HepG2 (cell line): ENCODE results near the gene RPL31. TPM values are rescaled to one million over a fixed set of nuclear protein-coding genes. Genes with fewer than 3 reads are reported as not detected.

Source experiments
- ATAC-seq: fragments of 200-7000 bp; cut with Tn5 transposase; 3 replicates; pipeline ENCODE4 v1.9.1; 2020; ENCODE audit warnings: mild to moderate bottlenecking, moderate library complexity
- BruUV-seq: library from RNA; stranded (reverse); fragments of 400-500 nt; replicated peaks from 2 replicates; lab custom pipeline; 2021; lab: Mats Ljungman, UMichigan
- CTCF ChIA-PET: fragments of 300-600 bp; formaldehyde crosslinking; extraction: SDS; loops from one replicate; lab custom pipeline; 2021; ENCODE audit warnings: low total read pairs, inconsistent platforms, low intra/inter-chr PET ratio; lab: Yijun Ruan, JAX
- POLR2A ChIA-PET: fragments of 350-600 bp; sonication (Branson Sonifier 250); formaldehyde crosslinking; loops from one replicate; lab custom pipeline; 2020; ENCODE audit warnings: antibody characterized with exemption, inconsistent platforms; lab: Yijun Ruan, JAX
- DNase-seq: peaks from one replicate; pipeline ENCODE4 v3.0.0-alpha.2; 2015; ENCODE audit warnings: low spot score
- FAIRE-seq: peaks from 3 replicates; lab custom pipeline; 2011; peaks lifted over from hg19 to GRCh38; lab: Jason Lieb, UNC
- H2AFZ ChIP-seq: one replicate; pipeline ENCODE4 v1.6.1; 2011; ENCODE audit warnings: low read length, inconsistent platforms
- H3K27ac ChIP-seq: fragments of 300-600 bp; 3 replicates; pipeline ENCODE4 v1.8.0; 2011; ENCODE audit warnings: mixed run types, mild to moderate bottlenecking, mixed read lengths, low read length, inconsistent platforms; ENCODE audit not compliant: insufficient read depth; ENCODE audit errors: extremely low read length
- H3K27me3 ChIP-seq, 2 experiments: fragments of 200-600 bp in 1 of 2; 2 replicates in 1 of 2; 3 replicates in 1 of 2; pipeline versions ENCODE4 v1.6.0 to v1.8.0; 2011; ENCODE audit warnings: low read length in 2 of 2, mild to moderate bottlenecking in 2 of 2, moderate library complexity in 2 of 2, inconsistent platforms in 1 of 2; ENCODE audit not compliant: insufficient read depth in 2 of 2, control insufficient read depth in 1 of 2
- H3K36me3 ChIP-seq, 2 experiments: fragments of 200-600 bp in 1 of 2; replicated peaks in 1 of 2; 2 replicates in 1 of 2; 3 replicates in 1 of 2; pipeline versions ENCODE4 v1.5.1 to v1.8.0; 2011; ENCODE audit warnings: low read length in 2 of 2, inconsistent platforms in 1 of 2; ENCODE audit not compliant: insufficient read depth in 2 of 2, control insufficient read depth in 1 of 2
- H3K4me1 ChIP-seq: 2 replicates; pipeline ENCODE4 v1.5.1; 2012; ENCODE audit warnings: low read length, inconsistent platforms; ENCODE audit not compliant: insufficient read depth
- H3K4me2 ChIP-seq: 2 replicates; pipeline ENCODE4 v1.6.0; 2011; ENCODE audit warnings: low read depth, low read length, inconsistent platforms
- H3K4me3 ChIP-seq, 3 experiments: fragments of 200-600 bp in 1 of 3; sonication (generic), shearing (Covaris generic) in 1 of 3; replicated peaks in 1 of 3; 2 replicates each; pipeline ENCODE4 v1.5.1; 2011 to 2016; ENCODE audit warnings: low read length in 3 of 3, inconsistent platforms in 2 of 3, low read depth in 2 of 3, mild to moderate bottlenecking in 2 of 3, control low read depth in 1 of 3, mixed read lengths in 1 of 3; ENCODE audit not compliant: insufficient read depth in 1 of 3
- H3K79me2 ChIP-seq: one replicate; pipeline ENCODE4 v1.6.1; 2011; ENCODE audit warnings: low read length, inconsistent platforms; ENCODE audit not compliant: insufficient read depth
- H3K9ac ChIP-seq: 2 replicates; pipeline ENCODE4 v1.6.0; 2011; ENCODE audit warnings: mild to moderate bottlenecking, low read depth, low read length, inconsistent platforms; ENCODE audit not compliant: insufficient read depth
- H3K9me3 ChIP-seq: 2 replicates; pipeline ENCODE4 v1.5.1; 2012; ENCODE audit warnings: mild to moderate bottlenecking, low read length
- H4K20me1 ChIP-seq: 2 replicates; pipeline ENCODE4 v1.6.0; 2011; ENCODE audit warnings: inconsistent platforms, mild to moderate bottlenecking, low read length, moderate library complexity; ENCODE audit not compliant: insufficient read depth
- GFI1 ChIP-seq: sonication (generic); formaldehyde crosslinking; IDR thresholded peaks from 2 replicates; pipeline ENCODE4 v1.5.0; 2020; ENCODE audit warnings: missing genetic modification reagents, mild to moderate bottlenecking, borderline replicate concordance
- IKZF1 ChIP-seq: fragments of 450-650 bp; IDR thresholded peaks from 2 replicates; pipeline ENCODE4 v1.7.1; 2016
- RBM22 ChIP-seq: fragments of 200-400 bp; formaldehyde crosslinking; optimal IDR thresholded peaks from 2 replicates; pipeline ENCODE3; 2017; ENCODE audit warnings: mild to moderate bottlenecking, low read length, moderate library complexity
- SUZ12 ChIP-seq: fragments of 150-350 bp; IDR thresholded peaks from 2 replicates; pipeline ENCODE4 v1.6.1; 2014; ENCODE audit warnings: low read depth, low read length
- TBX2 ChIP-seq: sonication (generic); formaldehyde crosslinking; IDR thresholded peaks from 2 replicates; pipeline ENCODE4 v1.5.0; 2020; ENCODE audit warnings: missing genetic modification reagents, mild to moderate bottlenecking, borderline replicate concordance
- ZFP36L2 ChIP-seq: sonication (generic); formaldehyde crosslinking; IDR thresholded peaks from 2 replicates; pipeline ENCODE4 v1.4.0; 2020; ENCODE audit warnings: missing genetic modification reagents
- ZNF292 ChIP-seq: sonication (generic); formaldehyde crosslinking; IDR thresholded peaks from 2 replicates; pipeline ENCODE4 v1.8.1; 2022; ENCODE audit warnings: mild to moderate bottlenecking, low read depth, missing genetic modification reagents, borderline replicate concordance
- ZNF407 ChIP-seq: sonication (generic); formaldehyde crosslinking; IDR thresholded peaks from one replicate; pipeline ENCODE4 v1.5.1; 2020; ENCODE audit warnings: mild to moderate bottlenecking, missing genetic modification reagents; ENCODE audit errors: not compliant biosample characterization
- ZNF468 ChIP-seq: sonication (generic); formaldehyde crosslinking; IDR thresholded peaks from 2 replicates; pipeline ENCODE4 v1.8.0; 2022; ENCODE audit warnings: mild to moderate bottlenecking, moderate library complexity, missing genetic modification reagents
- ZNF75D ChIP-seq: sonication (generic); formaldehyde crosslinking; IDR thresholded peaks from 2 replicates; pipeline ENCODE4 v1.8.1; 2023; ENCODE audit warnings: missing genetic modification reagents, mild to moderate bottlenecking, borderline replicate concordance
- ZZZ3 ChIP-seq: sonication (generic); formaldehyde crosslinking; IDR thresholded peaks from 2 replicates; pipeline ENCODE4 v1.4.0; 2020; ENCODE audit warnings: missing genetic modification reagents, mild to moderate bottlenecking, borderline replicate concordance
- WGBS: methylation state at CpG from one replicate; pipeline ENCODE4 v1.1.6; 2017; ENCODE audit warnings: low lambda C conversion rate; 5-methylcytosine and 5-hydroxymethylcytosine counted together
- in situ Hi-C: cut with HindIII; loops from 2 replicates; pipeline ENCODE4 v1.10.0; 2017; ENCODE audit warnings: low pct_unique_long_range_greater_than_20kb; ENCODE audit not compliant: extremely low pct_ligation_motif_present
- intact Hi-C: fragments of 100-400 bp; cut with micrococcal nuclease; formaldehyde crosslinking; loops from one replicate; pipeline ENCODE4 v1.10.0; 2022; ENCODE audit not compliant: unreplicated experiment
- polyA plus RNA-seq, 8 experiments: library from polyadenylated mRNA; depleted of rRNA in 3 of 8; stranded (reverse) in 7 of 8; unstranded in 1 of 8; fragments of >200 nt; fragmentation: Illumina TruSeq in 4 of 8; extraction: Trizol in 4 of 8; gene quantifications; 2 replicates each; pipeline versions ENCODE4 v1.2.1 to v1.2.3, GENCODE V29; 2011 to 2016; ENCODE audit warnings: low read depth in 4 of 8, missing spikeins in 1 of 8, mixed read lengths in 1 of 8; ENCODE audit not compliant: insufficient read depth in 1 of 8
- total RNA-seq, 5 experiments: library from RNA; depleted of rRNA; stranded (reverse); fragments of >200 nt; fragmentation: Illumina TruSeq; extraction: Trizol; gene quantifications; 2 replicates each; pipeline ENCODE4 v1.2.3, GENCODE V29; 2016; ENCODE audit warnings: low read depth in 1 of 5

The RPL31 gene
- total and polyA plus RNA-seq, 2 of the 13 experiments (the other 11 are each of a cell fraction or from before 2014, with no cell fraction given), result 3,331 to 3,582 TPM

- Histone ChIP-seq H4K20me1 (no peaks in the 10 kb centered on the region), H3K4me2 (no peak overlapping the region), H3K27ac (no peak overlapping the region), H3K79me2 (no peaks in the 10 kb centered on the region), H3K27me3 (no peaks in the 10 kb centered on the region), H3K4me1 (no peaks in the 10 kb centered on the region), H3K36me3 (peaks cover 11 to 31% of the 10 kb centered on the region in 2 experiments; a peak in 4 of 5 replicates), H3K9me3 (no peaks in the 10 kb centered on the region), H3K4me3 (no peak overlapping the region), H2AFZ (no peak overlapping the region), H3K9ac (no peak overlapping the region)
- intact Hi-C loops, result no loop called here
- ChIA-PET POLR2A (no interaction called here), CTCF (no interaction called here)
- no TSS peak for BruUV-seq
- FAIRE-seq (no peak), DNase-seq (no peak), ATAC-seq (no peak)
- TF ChIP-seq IKZF1 (no peak), ZFP36L2 (CRISPR knock-in tag) (no peak), TBX2 (CRISPR knock-in tag) (no peak), RBM22 (peak; percentile 71), ZNF75D (no peak)
- in situ Hi-C loops, result no loop called here
- WGBS, result 98% methylated on average over 4 of the region's 4 CpGs
These were observed 41.4 kb upstream of the RPL31 start for GRCh38 chr2:100960688-100961087.

- ATAC-seq (0 out of 3 replicates have a peak, but pooled peaks have one; percentile 20), FAIRE-seq (no peak), DNase-seq (no peak)
- H3K4me2 ChIP-seq, result no peak overlapping the region
- WGBS, result 96% methylated on average over 10 of the region's 12 CpGs
- H4K20me1 ChIP-seq, result no peaks in the 10 kb centered on the region
- H3K9me3 ChIP-seq, result no peaks in the 10 kb centered on the region
- H3K27ac ChIP-seq, result no peak overlapping the region
- H3K4me1 ChIP-seq, result no peaks in the 10 kb centered on the region
- CTCF ChIA-PET, result no interaction called here
- no peak overlapping the region for H2AFZ ChIP-seq
- no peaks in the 10 kb centered on the region for H3K79me2 ChIP-seq
- BruUV-seq, result no TSS peak
- H3K27me3 ChIP-seq, result no peaks in the 10 kb centered on the region
- H3K36me3 ChIP-seq, result peaks cover 14 to 38% of the 10 kb centered on the region in 2 experiments
- in situ Hi-C loops, result no loop called here
- intact Hi-C loops, result no loop called here
- no peak overlapping the region for H3K9ac ChIP-seq
- no peak overlapping the region for H3K4me3 ChIP-seq
- POLR2A ChIA-PET, result no interaction called here
- TF ChIP-seq ZNF407 (CRISPR knock-in tag), result no peak
- no peak for TF ChIP-seq GFI1
- TF ChIP-seq SUZ12, result no peak
- TF ChIP-seq ZZZ3 (CRISPR knock-in tag), result no peak
- no peak for TF ChIP-seq ZNF292 (CRISPR knock-in tag)
- TF ChIP-seq ZNF468 (CRISPR knock-in tag), result no peak
These were observed 39.6 kb upstream of the RPL31 start for GRCh38 chr2:100962366-100963025.
